NCI-H2196 (cell line): ENCODE results near the gene TMPRSS11E.
"Not testable (repeated sequence)": the region's sequence is repeated elsewhere in the genome, so short reads cannot be mapped to it uniquely, and the experiment has no call there.

Experiments used
- DNase-seq: peaks from one replicate; lab custom pipeline; 2025; ENCODE audit not compliant: unreplicated experiment; lab: John Stamatoyannopoulos, UW

The TMPRSS11E gene

DNA sequence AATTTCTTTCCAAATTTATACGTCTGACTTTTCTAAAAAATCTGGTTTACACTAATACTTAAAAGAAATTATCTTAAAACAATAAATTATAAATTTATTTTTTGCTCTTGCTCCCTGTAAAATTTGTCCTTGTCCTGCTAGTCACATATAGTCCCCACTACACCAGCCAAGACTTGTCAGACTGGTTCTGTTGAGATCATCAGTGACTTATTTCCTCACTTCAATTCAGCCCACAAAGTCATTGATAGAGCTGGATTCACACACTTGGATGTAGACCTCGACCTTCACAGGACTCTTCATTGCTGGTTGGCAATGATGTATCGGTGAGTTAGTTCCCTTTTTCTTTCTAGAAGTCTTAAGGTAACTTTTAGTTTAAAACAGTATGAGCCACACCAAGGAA, at the start of gene TMPRSS11E:
TMPRSS11E (plus strand) TSS at position 263 of the 400 bp plus-strand sequence; CDS start at position 313, 50 bp downstream.
- no peak for DNase-seq

DNA sequence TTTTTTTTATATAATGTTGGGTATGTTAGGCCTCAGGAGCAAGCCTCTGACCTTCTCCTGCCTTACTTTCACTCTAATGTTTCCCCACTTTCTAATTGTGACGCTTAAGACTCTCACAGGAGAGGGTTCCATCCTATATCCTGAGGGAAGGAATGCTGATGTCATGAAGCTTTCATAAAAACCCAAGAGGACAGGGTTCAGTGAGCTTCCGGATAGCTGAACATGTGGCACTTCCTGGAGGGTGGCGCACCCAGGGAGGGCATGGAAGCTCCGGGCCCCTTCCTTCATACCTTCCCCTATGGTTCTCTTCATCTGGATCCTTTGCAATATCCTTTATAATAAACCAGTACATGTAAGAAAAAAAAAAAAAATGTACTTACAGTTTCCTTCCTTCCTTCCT, 48.0 kb upstream of the TMPRSS11E start:
- DNase-seq: no peak

GRCh38 chr4:68401231-68401630, 46.0 kb upstream of the TMPRSS11E start:
- DNase-seq: no peak

- no peak for DNase-seq
These were observed 43.1 kb upstream of the TMPRSS11E start for GRCh38 chr4:68404153-68404552.

- DNase-seq: not testable (repeated sequence)
These were observed 41.4 kb upstream of the TMPRSS11E start for GRCh38 chr4:68405718-68406478.

DNA sequence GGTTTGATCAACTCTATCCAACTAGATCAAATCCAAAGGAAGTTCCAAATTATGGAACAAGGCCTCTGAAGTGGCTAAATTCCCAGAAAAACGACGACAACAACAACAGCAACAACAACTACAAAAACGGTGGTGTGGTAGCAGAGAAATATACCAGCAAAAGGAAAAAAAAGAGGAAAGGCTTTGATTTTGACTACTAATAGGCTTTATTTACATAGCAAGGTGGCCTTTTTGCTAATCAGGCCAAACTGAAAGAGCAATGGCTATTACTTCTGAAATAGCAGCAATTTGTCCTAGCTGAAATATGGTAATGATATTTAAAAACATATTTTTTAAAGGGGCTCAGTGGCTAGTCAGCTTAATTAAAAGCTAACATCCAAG, 40.8 kb upstream of the TMPRSS11E start:
- no peak for DNase-seq

DNA sequence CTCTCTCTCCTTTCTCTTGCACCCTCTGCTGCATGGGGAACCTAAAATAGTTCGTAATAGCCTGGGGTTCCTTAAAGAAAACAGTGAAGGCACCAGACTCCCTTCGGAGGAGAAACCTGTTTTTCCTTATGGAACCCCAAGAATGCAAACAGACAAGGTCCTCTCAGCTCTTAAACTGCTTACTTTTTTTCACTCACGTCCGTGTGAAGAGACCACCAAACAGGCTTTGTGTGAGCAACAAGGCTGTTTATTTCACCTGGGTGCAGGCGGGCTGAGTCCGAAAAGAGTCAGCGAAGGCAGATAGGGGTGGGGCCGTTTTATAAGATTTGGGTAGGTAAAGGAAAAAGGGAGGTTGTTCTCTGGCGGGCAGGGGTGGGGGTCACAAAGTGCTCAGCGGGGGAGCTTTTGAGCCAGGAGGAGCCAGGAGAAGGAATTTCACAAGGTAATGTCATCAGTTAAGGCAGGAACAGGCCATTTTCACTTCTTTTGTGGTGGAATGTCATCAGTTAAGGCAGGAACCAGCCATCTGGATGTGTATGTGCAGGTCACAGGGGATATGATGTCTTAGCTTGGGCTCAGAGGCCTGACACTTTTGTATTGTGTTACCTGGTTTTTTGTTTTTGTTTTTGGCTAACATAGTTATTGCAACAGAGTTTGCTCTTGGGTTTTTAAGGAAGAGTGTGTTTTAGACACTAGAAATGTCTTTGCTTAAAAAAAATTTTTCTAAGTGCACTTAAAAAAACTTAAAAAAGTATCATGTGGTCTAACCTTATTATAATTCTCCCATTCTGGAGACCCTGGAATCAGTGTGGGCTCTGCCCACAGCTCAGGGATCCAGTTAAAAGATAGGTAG, 40.0 kb upstream of the TMPRSS11E start:
- not testable (repeated sequence) for DNase-seq

DNA sequence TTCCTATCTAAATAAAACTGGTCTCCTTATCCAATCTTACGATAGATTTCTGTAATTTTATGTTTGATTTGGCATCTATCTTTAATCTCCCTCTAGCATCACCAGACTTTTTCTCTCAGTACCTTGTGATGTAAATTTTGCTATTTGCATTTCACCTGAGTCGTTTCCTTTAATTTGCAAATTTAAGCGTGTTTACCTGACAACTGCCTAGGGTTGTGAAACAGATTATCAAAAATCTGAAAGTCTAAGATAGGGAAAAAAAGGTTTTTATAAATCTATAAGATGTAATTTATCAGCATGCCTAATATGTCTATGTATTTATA, 39.4 kb upstream of the TMPRSS11E start:
- DNase-seq: no peak

DNA sequence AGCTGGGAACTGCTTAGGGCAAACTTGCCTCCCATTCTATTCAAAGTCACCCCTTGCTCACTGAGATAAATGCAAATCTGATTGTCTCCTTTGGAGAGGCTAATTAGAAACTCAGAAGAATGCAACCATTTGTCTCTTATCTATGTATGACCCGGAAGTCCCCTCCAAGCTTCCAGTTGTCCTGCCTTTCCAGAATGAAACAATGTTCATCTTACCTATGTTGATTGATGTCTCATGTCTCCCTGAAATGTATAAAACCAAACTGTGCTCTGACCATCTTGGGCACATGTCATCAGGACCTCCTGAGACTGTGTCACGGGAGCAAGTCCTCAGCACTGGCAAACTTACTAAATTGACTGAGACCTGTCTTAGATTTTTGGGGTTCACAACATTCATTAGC, 37.1 kb upstream of the TMPRSS11E start:
- no peak for DNase-seq

DNA sequence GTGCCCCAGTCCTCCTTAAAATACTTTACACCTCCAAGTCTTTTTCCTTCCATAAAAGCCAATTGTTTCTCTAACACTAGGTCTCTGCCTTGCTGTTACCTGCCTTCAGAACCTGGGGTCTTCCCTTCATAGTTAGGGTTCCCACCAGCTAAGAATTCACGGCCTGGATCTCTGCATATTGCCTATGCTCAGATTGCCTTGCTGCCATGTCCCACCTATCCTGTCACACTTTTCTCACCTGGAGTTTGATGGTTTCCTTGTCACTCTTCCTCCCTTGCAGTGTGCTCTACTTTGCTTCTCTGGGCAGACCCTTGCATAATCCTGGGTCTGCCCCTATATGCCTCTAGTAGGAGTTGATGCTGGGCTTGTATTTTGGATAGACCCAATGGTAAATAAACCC, 36.6 kb upstream of the TMPRSS11E start:
- no peak for DNase-seq

DNA sequence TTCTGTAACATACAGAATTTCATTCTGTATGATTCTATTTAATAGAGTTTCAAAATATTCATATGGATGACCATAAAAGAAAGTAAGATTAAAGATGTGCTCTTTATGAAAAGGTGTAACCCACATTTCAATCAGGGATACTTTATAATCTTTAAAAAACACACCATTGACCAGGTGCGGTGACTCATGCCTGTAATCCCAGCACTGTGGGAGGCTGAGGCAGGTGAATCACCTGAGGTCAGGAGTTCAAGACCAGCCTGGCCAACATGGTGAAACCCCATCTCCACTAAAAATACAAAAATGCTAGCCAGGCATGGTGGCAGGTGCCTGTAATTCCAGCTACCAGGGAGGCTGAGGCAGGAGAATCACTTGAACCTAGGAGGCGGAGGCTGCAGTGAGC, 35.2 kb upstream of the TMPRSS11E start:
- DNase-seq: not testable (repeated sequence)

- DNase-seq: no peak
These were observed 30.7 kb upstream of the TMPRSS11E start for GRCh38 chr4:68416591-68416990.

DNA sequence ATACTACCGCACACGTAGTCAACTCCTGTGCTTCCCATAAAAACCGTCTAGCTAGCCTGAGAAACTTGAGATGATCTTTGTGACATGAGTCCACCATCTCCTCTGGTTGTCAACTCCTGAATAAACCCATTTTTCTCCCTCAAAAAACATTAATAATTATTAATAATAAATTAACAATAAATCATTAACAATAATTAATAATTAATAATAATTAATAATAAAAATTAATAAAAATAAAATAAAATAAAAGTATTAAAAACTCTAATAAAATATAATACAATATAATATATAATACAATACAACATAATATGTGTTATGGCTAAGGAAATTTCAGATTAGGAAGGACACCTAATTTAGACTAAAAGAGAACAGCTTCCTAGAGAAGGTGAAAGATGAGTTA, 20.7 kb upstream of the TMPRSS11E start:
- DNase-seq: no peak

- no peak for DNase-seq
These were observed 16.9 kb upstream of the TMPRSS11E start for GRCh38 chr4:68430337-68430736.

DNA sequence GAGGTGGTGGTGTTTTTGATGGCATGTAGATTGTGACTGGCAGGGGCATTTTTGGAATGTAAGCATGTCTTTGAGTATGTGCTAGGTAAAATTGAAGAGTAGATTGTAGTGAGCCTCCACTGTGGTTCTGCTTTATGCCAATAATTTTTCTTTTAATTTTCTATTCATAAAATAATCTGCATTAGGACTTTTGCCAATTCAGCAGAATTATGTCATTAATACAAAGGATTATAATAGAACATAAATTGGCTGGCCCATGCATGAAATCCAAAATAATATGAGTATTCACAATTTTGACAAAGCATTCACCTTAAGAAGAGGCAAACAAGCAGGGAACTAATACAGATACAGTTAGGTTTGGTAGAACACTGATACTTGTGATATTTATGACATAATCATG, 14.9 kb upstream of the TMPRSS11E start:
- no peak for DNase-seq

- DNase-seq: no peak
These were observed 13.7 kb upstream of the TMPRSS11E start for GRCh38 chr4:68433582-68433981.

DNA sequence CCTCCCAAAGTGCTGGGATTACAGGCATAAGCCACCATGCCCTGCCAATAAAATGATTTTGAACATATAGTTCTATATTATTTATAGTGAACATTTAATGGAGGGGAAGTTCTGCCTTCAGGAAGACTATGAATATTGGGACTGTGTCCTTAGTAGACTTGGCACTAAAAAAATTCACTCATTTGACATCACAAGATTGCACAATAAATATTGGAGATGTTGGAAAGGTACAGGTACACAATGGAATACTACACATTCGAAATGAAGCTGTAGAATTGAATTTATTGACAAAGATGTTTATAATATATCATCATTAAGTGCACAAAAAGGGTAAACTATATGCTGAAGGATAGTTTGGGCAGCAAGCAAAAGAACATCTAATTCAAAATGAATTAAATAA, 13.0 kb upstream of the TMPRSS11E start:
- no peak for DNase-seq

- DNase-seq: no peak
These were observed 12.4 kb upstream of the TMPRSS11E start for GRCh38 chr4:68434836-68435235.

- no peak for DNase-seq
These were observed 2.2 kb upstream of the TMPRSS11E start for GRCh38 chr4:68445111-68445510.

- DNase-seq: no peak
These were observed 4.3 kb downstream of the TMPRSS11E start for GRCh38 chr4:68451246-68452211.

DNA sequence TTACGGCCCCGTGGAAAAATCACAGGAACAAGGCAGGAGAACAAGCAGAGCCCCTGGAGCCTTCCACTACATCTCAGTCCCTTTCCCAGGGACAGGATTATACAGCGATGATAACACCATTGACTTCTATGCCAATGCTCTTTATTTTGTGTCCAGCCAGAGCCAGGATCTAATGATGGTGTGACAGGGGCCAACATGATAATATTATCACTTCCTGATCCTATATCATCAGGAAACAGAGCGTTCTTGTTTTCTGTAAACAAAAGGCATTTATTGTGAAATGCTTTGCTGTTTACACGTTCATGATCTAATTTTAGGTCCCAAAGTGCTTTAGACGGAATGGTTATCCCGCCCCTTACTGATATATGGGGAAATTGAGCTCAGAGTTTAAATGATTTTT, 12.8 kb downstream of the TMPRSS11E start:
- DNase-seq: no peak
